PC-3 (cell line): ENCODE results near the gene ITPKC. TPM values are rescaled to one million over a fixed set of nuclear protein-coding genes. Genes with fewer than 3 reads are reported as not detected.
A peak's percentile ranks its signal among the peaks of the same experiment; 100 is the strongest.

ENCODE experiments used
- ATAC-seq: fragments of 200-7000 bp; cut with Tn5 transposase; 2 replicates; pipeline ENCODE4 v1.9.1; 2020; ENCODE audit warnings: mild to moderate bottlenecking, moderate library complexity
- BruUV-seq: library from RNA; stranded (reverse); fragments of 400-500 nt; replicated peaks from 2 replicates; lab custom pipeline; 2021; lab: Mats Ljungman, UMichigan
- CTCF ChIA-PET: fragments of 300-600 bp; sonication (Branson Sonifier 250); formaldehyde crosslinking; loops from one replicate; lab custom pipeline; 2022; ENCODE audit warnings: antibody characterized with exemption; lab: Charles Lee
- POLR2A ChIA-PET: fragments of 300-600 bp; sonication (Branson Sonifier 250); formaldehyde crosslinking; loops from one replicate; lab custom pipeline; 2022; ENCODE audit warnings: antibody characterized with exemption; ENCODE audit not compliant: unreplicated experiment; lab: Charles Lee
- DNase-seq: peaks from one replicate; pipeline ENCODE4 v3.0.0-alpha.2; 2015
- H2AFZ ChIP-seq: fragments of 300-600 bp; sonication (generic); 2 replicates; pipeline ENCODE4 v1.6.0; 2016; ENCODE audit warnings: antibody characterized with exemption, low read length
- H3F3A ChIP-seq: fragments of 300-600 bp; sonication (generic); one replicate; pipeline ENCODE4 v1.6.0; 2017; ENCODE audit warnings: antibody characterized with exemption, low read length, control low read depth, mild to moderate bottlenecking; ENCODE audit not compliant: unreplicated experiment
- H3K27ac ChIP-seq: fragments of 300-600 bp; sonication (generic); 2 replicates; pipeline ENCODE4 v1.5.1; 2016; ENCODE audit warnings: mild to moderate bottlenecking, low read length
- H3K27me3 ChIP-seq: fragments of 300-600 bp; sonication (generic); 2 replicates; pipeline ENCODE4 v1.6.1; 2016; ENCODE audit warnings: low read length, mixed read lengths
- H3K36me3 ChIP-seq: fragments of 300-600 bp; sonication (generic); 2 replicates; pipeline ENCODE4 v1.6.1; 2016; ENCODE audit warnings: low read depth, mixed run types, low read length, mixed read lengths
- H3K4me1 ChIP-seq: fragments of 300-600 bp; sonication (generic); 2 replicates; pipeline ENCODE4 v1.5.1; 2016; ENCODE audit warnings: low read length; ENCODE audit not compliant: insufficient read depth
- H3K4me2 ChIP-seq: fragments of 300-600 bp; sonication (generic); 2 replicates; pipeline ENCODE4 v1.6.0; 2016; ENCODE audit warnings: low read length
- H3K4me3 ChIP-seq: fragments of 300-600 bp; sonication (generic); 2 replicates; pipeline ENCODE4 v1.5.1; 2016; ENCODE audit warnings: mild to moderate bottlenecking, low read length, mixed read lengths
- H3K79me2 ChIP-seq: fragments of 300-600 bp; sonication (generic); 2 replicates; pipeline ENCODE4 v1.6.1; 2017; ENCODE audit warnings: low read length, mixed read lengths
- H3K9ac ChIP-seq: fragments of 300-600 bp; sonication (generic); 2 replicates; pipeline ENCODE4 v1.6.0; 2016; ENCODE audit warnings: mild to moderate bottlenecking, low read length
- H3K9me2 ChIP-seq: fragments of 300-600 bp; sonication (generic); replicated peaks from 2 replicates; pipeline ENCODE4 v1.6.1; 2016; ENCODE audit warnings: mixed run types, low read length, mixed read lengths
- H3K9me3 ChIP-seq: fragments of 300-600 bp; sonication (generic); 2 replicates; pipeline ENCODE4 v1.6.1; 2016; ENCODE audit warnings: low read length, mixed read lengths
- H4K20me1 ChIP-seq: fragments of 300-600 bp; sonication (generic); 2 replicates; pipeline ENCODE4 v1.6.1; 2016; ENCODE audit warnings: low read length, mixed read lengths
- CTCF ChIP-seq: fragments of 300-600 bp; sonication (generic); conservative IDR thresholded peaks from 2 replicates; pipeline ENCODE4 v1.5.1; 2017; ENCODE audit warnings: antibody characterized with exemption, low read depth, mild to moderate bottlenecking, low read length
- EZH2 ChIP-seq: fragments of 300-600 bp; sonication (generic); IDR thresholded peaks from one replicate; pipeline ENCODE4 v1.6.1; 2017; ENCODE audit warnings: antibody characterized with exemption, mild to moderate bottlenecking, low read length; ENCODE audit not compliant: unreplicated experiment
- EZH2phosphoT487 ChIP-seq: fragments of 300-600 bp; sonication (generic); IDR thresholded peaks from 2 replicates; pipeline ENCODE4 v1.6.1; 2018; ENCODE audit warnings: mild to moderate bottlenecking, antibody characterized with exemption, low read length, borderline replicate concordance
- intact Hi-C: fragments of 100-400 bp; cut with micrococcal nuclease; formaldehyde crosslinking; loops from 2 replicates; pipeline ENCODE4 v1.9.0; 2023
- total RNA-seq: library from RNA; depleted of rRNA; stranded (reverse); fragments of >200 nt; gene quantifications from 2 replicates; pipeline ENCODE4 v1.2.3, GENCODE V29; 2014

Gene ITPKC
- total RNA-seq, 1 experiment from 2014 or later, result 28.4 TPM

GRCh38 chr19:40718774-40719391, 2.0 kb downstream of the ITPKC start:
- Histone ChIP-seq H2AFZ (no peak overlapping the region), H3K79me2 (peaks cover 66% of the 10 kb centered on the region), H3K36me3 (no peaks in the 10 kb centered on the region), H3K9me2 (no peaks in the 10 kb centered on the region), H3K4me2 (peak overlapping the region; percentile 95), H3F3A (no peaks in the 10 kb centered on the region), H3K27ac (peak overlapping the region; percentile 100), H3K9ac (peak overlapping the region; percentile 99), H3K4me3 (peak overlapping the region; percentile 99), H3K4me1 (peaks cover 35% of the 10 kb centered on the region), H4K20me1 (peaks cover 23% of the 10 kb centered on the region), H3K9me3 (no peaks in the 10 kb centered on the region), H3K27me3 (no peaks in the 10 kb centered on the region)
- peak; percentile 16 for ATAC-seq
- no TSS peak for BruUV-seq
- ChIA-PET POLR2A (no interaction called here), CTCF (no interaction called here)
- TF ChIP-seq EZH2 (no peak), EZH2phosphoT487 (no peak), CTCF (no peak)
- peak; percentile 72 for DNase-seq
- intact Hi-C loops, result loop anchor here (5.0 kb wide), 1 partner anchor 57 kb away; no protein-coding TSS in a partner anchor

GRCh38 chr19:40719414-40719894, 2.5 kb downstream of the ITPKC start:
- no peaks in the 10 kb centered on the region for H3K36me3 ChIP-seq
- H3K27me3 ChIP-seq, result no peaks in the 10 kb centered on the region
- H2AFZ ChIP-seq, result no peak overlapping the region
- POLR2A ChIA-PET, result no interaction called here
- peaks cover 71% of the 10 kb centered on the region for H3K79me2 ChIP-seq
- no peaks in the 10 kb centered on the region for H3F3A ChIP-seq
- H3K9ac ChIP-seq, result peak overlapping the region; percentile 99
- intact Hi-C loops, result loop anchor here (5.0 kb wide), 1 partner anchor 57 kb away; no protein-coding TSS in a partner anchor
- H3K4me2 ChIP-seq, result peak overlapping the region; percentile 95
- peaks cover 33% of the 10 kb centered on the region for H3K4me1 ChIP-seq
- peaks cover 23% of the 10 kb centered on the region for H4K20me1 ChIP-seq
- ATAC-seq (no peak), DNase-seq (no peak)
- H3K9me3 ChIP-seq, result no peaks in the 10 kb centered on the region
- BruUV-seq, result no TSS peak
- H3K4me3 ChIP-seq, result peak overlapping the region; percentile 99
- no peaks in the 10 kb centered on the region for H3K9me2 ChIP-seq
- CTCF ChIA-PET, result no interaction called here
- H3K27ac ChIP-seq, result peak overlapping the region; percentile 100
- no peak for TF ChIP-seq EZH2phosphoT487
- no peak for TF ChIP-seq CTCF
- TF ChIP-seq EZH2, result no peak

DNA sequence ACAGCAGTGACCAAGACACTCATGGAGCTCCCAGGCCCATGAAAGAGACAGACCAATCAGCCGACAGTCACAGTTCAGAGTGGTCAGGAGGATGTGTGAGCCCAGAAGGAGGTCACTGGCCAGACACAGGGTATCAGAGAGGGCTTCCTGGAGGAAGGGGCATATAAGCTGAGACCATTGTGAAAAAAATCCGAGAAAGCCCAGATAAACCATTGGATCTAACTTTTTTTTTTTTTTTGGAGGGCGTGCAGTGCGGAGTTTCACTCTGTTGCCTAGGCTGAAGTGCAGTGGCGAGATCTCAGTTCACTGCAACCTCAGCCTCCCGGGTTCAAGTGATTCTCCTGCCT, 4.2 kb downstream of the ITPKC start:
- no peak overlapping the region for H3K4me3 ChIP-seq
- intact Hi-C loops, result no loop called here
- POLR2A ChIA-PET, result no interaction called here

More for the DNA sequence above, 4.2 kb downstream of the ITPKC start:
- Histone ChIP-seq H3K4me1 (peaks cover 25% of the 10 kb centered on the region), H3K4me2 (peak overlapping the region; percentile 95), H4K20me1 (peaks cover 23% of the 10 kb centered on the region), H3K36me3 (peaks cover 7% of the 10 kb centered on the region; the same call in 1 of the 2 replicates), H3K27ac (no peak overlapping the region), H2AFZ (no peak overlapping the region), H3K79me2 (peaks cover 72% of the 10 kb centered on the region), H3K9ac (no peak overlapping the region), H3K9me3 (no peaks in the 10 kb centered on the region), H3K27me3 (no peaks in the 10 kb centered on the region), H3K9me2 (no peaks in the 10 kb centered on the region), H3F3A (no peaks in the 10 kb centered on the region)
- DNase-seq (no peak), ATAC-seq (no peak)
- BruUV-seq, result no TSS peak
- CTCF ChIA-PET, result no interaction called here
- TF ChIP-seq EZH2phosphoT487 (no peak), EZH2 (no peak), CTCF (no peak)
